Tibial artery (tissue), 4 donors: Measurements from ENCODE around the gene CCDC87.

Experiments
- DNase-seq, 2 donors: peaks; one replicate each; pipeline ENCODE4 v3.0.0-alpha.2; 2019
- H3K27ac ChIP-seq, 2 donors: fragments of 200-600 bp; sonication (generic) in 1 of 2; 1 replicate in 1 of 2; 2 replicates in 1 of 2; pipeline ENCODE4 v1.5.1; 2018 to 2019; ENCODE audit warnings: mild to moderate bottlenecking in 1 of 2
- H3K27me3 ChIP-seq, 2 donors: fragments of 200-600 bp; sonication (generic) in 1 of 2; one replicate each; pipeline versions ENCODE4 v1.5.1 to v1.6.0; 2016 to 2019
- H3K36me3 ChIP-seq, 3 donors: fragments of 200-600 bp; sonication (generic) in 2 of 3; one replicate each; pipeline ENCODE4 v1.5.1; 2016 to 2019; ENCODE audit warnings: mild to moderate bottlenecking in 2 of 3
- H3K4me1 ChIP-seq, 4 donors: fragments of 200-600 bp; sonication (generic) in 2 of 4; 1 replicate in 3 of 4; 2 replicates in 1 of 4; pipeline ENCODE4 v1.5.1; 2016 to 2019
- H3K4me3 ChIP-seq, 2 donors: fragments of 200-600 bp; sonication (generic) in 1 of 2; 1 replicate in 1 of 2; 2 replicates in 1 of 2; pipeline ENCODE4 v1.5.1; 2018 to 2019; ENCODE audit warnings: mild to moderate bottlenecking in 2 of 2
- H3K9me3 ChIP-seq, 3 donors: fragments of 200-600 bp; sonication (generic) in 1 of 3; one replicate each; pipeline ENCODE4 v1.5.1; 2016 to 2019
- CTCF ChIP-seq, 2 experiments: fragments of 200-600 bp in 1 of 2; fragments of 450-650 bp in 1 of 2; IDR thresholded peaks; one replicate each; pipeline ENCODE4 v1.5.1; 2017 to 2019; ENCODE audit warnings: antibody characterized with exemption in 2 of 2, mild to moderate bottlenecking in 1 of 2, moderate library complexity in 1 of 2
- intact Hi-C: fragments of 100-400 bp; cut with DNase I; formaldehyde crosslinking; loops from one replicate; pipeline ENCODE4 v1.15.0; 2023; ENCODE audit warnings: low total_unique reads

CCDC87 gene

DNA sequence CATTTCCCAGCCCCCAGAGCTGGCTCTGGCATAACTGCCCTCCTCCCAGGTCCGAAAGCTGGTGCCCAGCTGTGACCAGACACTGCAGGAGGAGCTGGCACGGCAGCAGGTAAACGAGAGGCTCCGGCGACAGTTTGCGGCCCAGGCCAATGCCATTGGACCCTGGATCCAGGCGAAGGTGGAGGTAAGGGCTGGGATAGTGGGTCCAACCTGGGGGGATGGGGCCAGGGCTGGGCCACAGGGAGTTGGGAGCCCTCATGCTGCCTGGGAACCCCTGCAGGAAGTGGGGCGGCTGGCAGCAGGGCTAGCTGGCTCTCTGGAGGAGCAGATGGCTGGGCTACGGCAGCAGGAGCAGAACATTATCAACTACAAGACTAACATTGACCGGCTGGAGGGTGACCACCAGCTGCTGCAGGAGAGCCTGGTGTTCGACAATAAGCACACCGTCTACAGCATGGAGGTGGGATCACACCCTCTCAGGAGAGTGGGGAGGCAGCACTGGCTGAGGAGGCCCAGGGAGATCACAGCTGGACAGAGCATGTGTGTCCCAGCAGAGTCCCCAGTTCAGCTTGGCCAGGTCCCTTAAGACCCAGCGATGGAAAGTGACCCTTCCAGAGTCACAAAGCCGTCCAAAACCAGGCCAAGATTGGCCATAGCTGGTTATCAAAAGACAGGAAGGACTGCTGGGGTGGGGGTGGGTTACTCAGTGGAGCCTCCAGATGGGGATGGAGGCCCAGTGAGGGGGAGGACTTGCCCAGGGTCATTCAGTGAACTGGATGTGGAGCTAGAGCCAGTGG is 31.5 kb downstream of the CCDC87 start:
- no peak for DNase-seq
- intact Hi-C loops: no loop called here
- Histone ChIP-seq H3K4me1 (peaks cover 0 to 13% (median 11%) of the 10 kb centered on the region in 4 donors), H3K9me3 (no peaks in the 10 kb centered on the region), H3K27me3 (peaks cover 0 to 15% of the 10 kb centered on the region in 2 donors), H3K27ac (no peak overlapping the region), H3K4me3 (no peak overlapping the region), H3K36me3 (peaks cover 0 to 41% (median 3%) of the 10 kb centered on the region in 3 donors)
- TF ChIP-seq CTCF (IDR thresholded peaks at IDR 0.05): no peak

- Histone ChIP-seq H3K9me3 (no peaks in the 10 kb centered on the region), H3K27ac (no peak overlapping the region), H3K4me1 (peaks cover 0 to 13% (median 11%) of the 10 kb centered on the region in 4 donors), H3K4me3 (no peak overlapping the region), H3K36me3 (peaks cover 0 to 28% (median 3%) of the 10 kb centered on the region in 3 donors), H3K27me3 (peaks cover 0 to 24% of the 10 kb centered on the region in 2 donors)
- TF ChIP-seq CTCF (IDR thresholded peaks at IDR 0.05): no peak
- intact Hi-C loops: no loop called here
- no peak for DNase-seq
Measured at GRCh38 chr11:66559866-66560676, 32.8 kb downstream of the CCDC87 start.

DNA sequence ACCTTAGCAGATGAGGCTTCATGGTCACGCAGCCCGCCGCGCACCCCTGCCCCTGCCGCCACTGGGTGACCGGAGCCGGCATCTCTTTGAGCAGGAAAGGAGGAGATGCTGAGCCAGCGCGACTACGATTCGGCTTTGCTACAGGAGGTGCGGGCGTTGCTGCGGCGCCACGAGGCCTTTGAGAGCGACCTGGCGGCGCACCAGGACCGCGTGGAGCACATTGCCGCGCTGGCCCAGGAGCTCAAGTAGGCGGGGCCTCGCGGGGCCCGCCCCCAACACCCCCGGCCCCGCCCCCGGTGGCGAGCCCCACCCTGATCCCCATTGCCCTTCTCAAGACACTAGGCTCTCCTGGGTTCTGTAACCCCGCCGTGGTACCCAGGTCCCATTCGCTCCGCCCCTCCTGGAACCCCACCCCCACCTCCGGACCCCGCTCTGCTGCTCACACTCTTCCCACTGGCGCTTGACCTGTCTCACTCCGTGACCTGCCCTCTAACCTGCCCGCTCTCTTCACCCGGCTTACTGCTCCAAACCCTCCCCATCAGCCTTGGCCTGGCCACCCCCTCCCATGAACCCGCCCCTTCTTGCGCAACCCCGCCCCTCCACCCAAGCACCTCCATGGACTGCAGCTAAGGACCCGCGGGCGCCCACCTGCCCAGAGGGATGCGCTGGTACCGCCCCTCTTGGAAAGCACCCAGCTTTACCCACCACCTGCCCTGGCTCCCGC is 33.6 kb downstream of the CCDC87 start:
- TF ChIP-seq CTCF (IDR thresholded peaks at IDR 0.05): no peak
- Histone ChIP-seq H3K36me3 (peaks cover 0 to 20% (median 0%) of the 10 kb centered on the region in 3 donors), H3K9me3 (no peaks in the 10 kb centered on the region), H3K27ac (no peak overlapping the region), H3K4me3 (peak overlapping the region in 1 of 2 donors; percentile 12), H3K4me1 (peaks cover 0 to 13% (median 11%) of the 10 kb centered on the region in 4 donors), H3K27me3 (peaks cover 0 to 24% of the 10 kb centered on the region in 2 donors)
- DNase-seq: no peak
- intact Hi-C loops: no loop called here

GRCh38 chr11:66557733-66558326 is 35.0 kb downstream of the CCDC87 start:
- Histone ChIP-seq H3K4me1 (peaks cover 0 to 13% (median 11%) of the 10 kb centered on the region in 4 donors), H3K27ac (no peak overlapping the region), H3K4me3 (no peak overlapping the region), H3K9me3 (no peaks in the 10 kb centered on the region), H3K27me3 (peaks cover 0 to 24% of the 10 kb centered on the region in 2 donors), H3K36me3 (peaks cover 0 to 6% (median 0%) of the 10 kb centered on the region in 3 donors)
- DNase-seq: no peak
- TF ChIP-seq CTCF (IDR thresholded peaks at IDR 0.05): no peak
- intact Hi-C loops: no loop called here

DNA sequence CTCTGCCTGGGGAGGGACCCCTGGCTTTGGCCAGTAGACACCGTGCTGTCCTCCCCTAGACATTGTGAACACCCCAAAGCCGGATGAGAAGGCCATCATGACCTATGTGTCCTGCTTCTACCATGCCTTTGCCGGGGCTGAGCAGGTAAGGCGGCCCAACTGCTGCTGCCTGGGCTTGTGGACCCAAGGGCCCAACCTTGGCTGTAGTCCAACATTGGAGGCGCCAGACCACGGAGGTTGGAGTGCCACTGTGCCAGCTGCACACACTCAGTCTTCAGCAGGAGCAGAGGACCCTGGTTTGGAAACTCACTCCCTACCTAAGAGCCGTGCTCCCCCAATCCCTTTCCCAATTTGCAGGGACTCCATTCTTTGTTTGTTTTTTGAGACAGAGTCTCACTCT is 36.8 kb downstream of the CCDC87 start:
- no peaks in the 10 kb centered on the region for H3K9me3 ChIP-seq
- intact Hi-C loops: no loop called here

More for the DNA sequence above, 36.8 kb downstream of the CCDC87 start:
- no peak for DNase-seq
- no peak for TF ChIP-seq CTCF (IDR thresholded peaks at IDR 0.05)
- Histone ChIP-seq H3K36me3 (no peaks in the 10 kb centered on the region), H3K27me3 (peaks cover 0 to 24% of the 10 kb centered on the region in 2 donors), H3K4me1 (peaks cover 0 to 13% (median 11%) of the 10 kb centered on the region in 4 donors), H3K4me3 (no peak overlapping the region), H3K27ac (no peak overlapping the region)
